Retinal pigment epithelial cell (primary cell): ENCODE measurements around the gene KIF26A.

Source experiments
- DNase-seq: peaks from one replicate; pipeline ENCODE4 v3.0.0-alpha.2; 2010; ENCODE audit warnings: low read depth
- H3K4me3 ChIP-seq: 2 replicates; pipeline ENCODE4 v1.5.1; 2011; ENCODE audit warnings: mild to moderate bottlenecking, low read length, control low read depth, moderate library complexity
- TF ChIP-seq, protein P1 (sequence below): conservative IDR thresholded peaks from 2 replicates; pipeline ENCODE4 v1.5.1; 2011; ENCODE audit warnings: low read depth, low read length, control low read depth, inconsistent platforms

KIF26A gene

DNA sequence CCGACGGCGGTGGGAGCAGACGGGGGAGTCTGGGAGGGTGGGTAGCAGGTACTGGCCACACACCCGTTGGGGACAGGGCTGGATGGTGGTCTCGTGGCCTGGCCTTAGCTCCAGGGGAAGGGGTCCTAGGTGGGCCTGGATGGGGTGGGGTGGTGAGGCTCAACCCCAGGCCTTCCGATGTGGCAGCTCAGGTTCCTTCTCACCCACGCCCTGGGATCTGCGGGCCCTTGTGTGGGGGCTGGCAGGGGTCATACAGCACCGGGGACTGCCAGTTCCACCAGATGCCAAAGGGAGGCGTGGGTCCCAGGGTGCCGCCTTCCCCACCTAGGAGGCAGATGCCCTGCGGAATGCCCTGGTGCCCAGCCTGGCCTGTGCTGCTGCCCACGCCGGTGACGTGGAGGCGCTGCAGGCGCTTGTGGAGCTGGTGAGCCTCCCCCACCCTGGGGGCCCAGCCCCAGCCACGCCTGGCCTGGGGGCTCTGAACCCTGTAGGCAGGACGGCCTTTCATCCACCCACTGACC lies 31.9 kb upstream of the KIF26A start:
- TF ChIP-seq, protein P1, sequence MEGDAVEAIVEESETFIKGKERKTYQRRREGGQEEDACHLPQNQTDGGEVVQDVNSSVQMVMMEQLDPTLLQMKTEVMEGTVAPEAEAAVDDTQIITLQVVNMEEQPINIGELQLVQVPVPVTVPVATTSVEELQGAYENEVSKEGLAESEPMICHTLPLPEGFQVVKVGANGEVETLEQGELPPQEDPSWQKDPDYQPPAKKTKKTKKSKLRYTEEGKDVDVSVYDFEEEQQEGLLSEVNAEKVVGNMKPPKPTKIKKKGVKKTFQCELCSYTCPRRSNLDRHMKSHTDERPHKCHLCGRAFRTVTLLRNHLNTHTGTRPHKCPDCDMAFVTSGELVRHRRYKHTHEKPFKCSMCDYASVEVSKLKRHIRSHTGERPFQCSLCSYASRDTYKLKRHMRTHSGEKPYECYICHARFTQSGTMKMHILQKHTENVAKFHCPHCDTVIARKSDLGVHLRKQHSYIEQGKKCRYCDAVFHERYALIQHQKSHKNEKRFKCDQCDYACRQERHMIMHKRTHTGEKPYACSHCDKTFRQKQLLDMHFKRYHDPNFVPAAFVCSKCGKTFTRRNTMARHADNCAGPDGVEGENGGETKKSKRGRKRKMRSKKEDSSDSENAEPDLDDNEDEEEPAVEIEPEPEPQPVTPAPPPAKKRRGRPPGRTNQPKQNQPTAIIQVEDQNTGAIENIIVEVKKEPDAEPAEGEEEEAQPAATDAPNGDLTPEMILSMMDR: no peak
- no peak for DNase-seq

DNA sequence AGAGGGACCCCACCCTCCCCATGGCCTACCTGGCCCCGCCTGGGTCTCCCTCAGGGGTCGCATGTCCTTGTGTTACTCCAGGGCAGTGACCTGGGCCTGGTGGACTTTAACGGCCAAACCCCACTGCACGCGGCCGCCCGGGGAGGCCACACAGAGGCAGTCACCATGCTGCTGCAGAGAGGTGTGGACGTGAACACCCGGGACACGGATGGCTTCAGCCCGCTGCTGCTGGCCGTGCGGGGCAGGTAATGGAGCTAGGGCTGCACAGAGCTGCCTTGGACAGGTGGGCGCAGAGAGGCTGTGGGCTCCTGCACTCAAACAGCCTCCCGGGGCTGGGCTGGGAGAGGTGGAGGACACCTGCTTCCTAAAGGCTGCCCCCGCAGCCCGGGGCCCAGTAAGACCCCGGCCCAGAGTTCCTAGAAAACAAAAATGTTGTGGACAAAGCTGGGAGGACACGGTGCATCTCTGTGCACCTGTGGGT lies 31.2 kb upstream of the KIF26A start:
- DNase-seq: no peak
- TF ChIP-seq, protein P1: no peak
- no peak overlapping the region for H3K4me3 ChIP-seq

More for the DNA sequence above, 31.9 kb upstream of the KIF26A start:
- no peak overlapping the region for H3K4me3 ChIP-seq

DNA sequence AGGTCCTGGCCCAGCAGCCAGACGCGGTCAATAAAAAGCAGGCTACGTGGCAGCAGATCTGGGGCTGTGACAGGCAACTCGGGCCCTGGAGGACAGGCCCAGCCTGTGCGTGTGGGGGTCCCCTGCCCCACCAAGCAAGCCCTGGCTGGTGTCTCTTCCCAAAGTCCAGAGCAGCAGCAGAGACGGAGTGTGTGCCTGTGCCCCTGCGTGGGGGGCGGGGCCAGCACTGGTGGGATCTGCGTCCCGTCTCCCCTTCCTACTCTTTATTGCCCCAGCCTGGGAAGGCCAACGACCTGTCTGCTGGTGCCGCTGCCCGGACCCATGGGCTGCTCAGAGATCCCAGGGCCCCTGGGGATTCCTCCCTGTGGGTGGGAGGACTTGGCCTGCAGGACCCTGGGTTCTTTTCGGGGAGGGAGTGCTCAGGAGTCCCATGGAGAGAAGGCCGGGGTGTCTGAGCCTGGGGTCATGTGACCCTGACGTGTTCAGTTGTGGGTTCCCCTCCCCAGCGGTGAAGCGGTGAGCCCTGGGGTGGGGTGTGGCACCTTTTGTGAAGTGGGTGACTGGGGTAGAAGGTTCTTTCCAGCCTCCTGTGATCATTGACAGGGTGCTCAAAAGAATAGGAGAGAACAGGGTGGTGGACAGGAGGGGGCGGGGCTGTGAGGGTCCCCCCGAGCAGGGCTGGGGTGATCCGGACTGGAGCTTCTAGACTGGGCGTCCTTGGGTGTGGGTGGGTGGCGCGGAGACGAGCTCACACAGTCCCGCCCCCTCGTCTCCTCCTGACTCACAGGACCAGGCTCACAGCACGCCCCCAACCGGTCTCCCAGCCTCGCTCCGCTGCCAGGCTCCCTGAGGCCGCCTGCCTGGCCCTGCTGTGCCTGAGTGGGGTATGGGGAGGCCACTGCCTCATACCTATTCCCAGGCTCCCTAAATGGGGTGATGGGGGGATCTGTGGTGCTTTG lies 30.5 kb upstream of the KIF26A start:
- no peak overlapping the region for H3K4me3 ChIP-seq
- no peak for DNase-seq
- TF ChIP-seq, protein P1: no peak

DNA sequence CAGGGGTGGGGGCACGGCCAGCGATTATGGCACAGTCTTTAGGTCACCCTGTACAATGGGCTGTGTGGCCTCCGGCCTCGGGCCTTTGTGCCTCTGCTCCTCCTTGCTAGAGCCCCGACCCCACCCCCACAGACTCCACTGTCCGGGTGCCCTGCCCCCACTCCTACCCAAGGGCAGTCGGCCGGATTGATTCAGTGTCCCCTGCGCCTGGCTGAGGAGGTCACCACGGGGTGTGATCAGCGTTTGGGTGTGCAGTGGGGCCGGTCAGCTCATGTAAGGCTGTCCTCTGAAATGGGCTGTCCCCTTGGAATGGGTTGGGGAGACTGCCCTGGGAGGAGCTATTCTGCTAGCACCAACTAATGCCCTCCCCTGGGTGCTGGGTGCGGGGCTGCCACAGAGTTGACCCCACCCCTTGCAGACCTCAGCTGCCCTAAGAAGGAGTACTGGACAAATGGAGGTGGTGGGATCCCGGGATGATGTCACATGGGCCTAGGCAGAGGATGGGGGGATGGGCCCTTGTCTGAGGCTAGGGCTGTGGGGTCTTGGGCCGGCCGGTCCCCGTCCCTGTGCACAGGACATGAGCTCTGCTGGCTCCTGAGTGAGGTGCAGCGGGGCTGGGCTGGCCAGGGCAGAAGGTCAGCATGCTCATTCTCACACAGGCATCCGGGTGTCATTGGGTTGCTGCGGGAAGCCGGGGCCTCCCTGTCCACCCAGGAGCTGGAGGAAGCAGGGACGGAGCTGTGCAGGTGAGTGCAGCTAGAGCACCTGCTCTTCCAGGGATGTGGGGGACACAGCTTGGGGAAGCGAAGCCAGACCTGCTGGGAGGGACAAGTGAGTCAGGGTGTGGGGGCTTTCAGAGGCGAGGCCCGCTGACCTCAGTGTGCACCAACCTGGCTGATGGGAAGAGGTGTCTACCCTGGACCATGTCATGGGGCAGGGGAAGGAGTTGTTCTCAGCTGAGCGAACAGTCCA lies 29.5 kb upstream of the KIF26A start:
- TF ChIP-seq, protein P1: no peak
- DNase-seq: no peak
- no peak overlapping the region for H3K4me3 ChIP-seq

DNA sequence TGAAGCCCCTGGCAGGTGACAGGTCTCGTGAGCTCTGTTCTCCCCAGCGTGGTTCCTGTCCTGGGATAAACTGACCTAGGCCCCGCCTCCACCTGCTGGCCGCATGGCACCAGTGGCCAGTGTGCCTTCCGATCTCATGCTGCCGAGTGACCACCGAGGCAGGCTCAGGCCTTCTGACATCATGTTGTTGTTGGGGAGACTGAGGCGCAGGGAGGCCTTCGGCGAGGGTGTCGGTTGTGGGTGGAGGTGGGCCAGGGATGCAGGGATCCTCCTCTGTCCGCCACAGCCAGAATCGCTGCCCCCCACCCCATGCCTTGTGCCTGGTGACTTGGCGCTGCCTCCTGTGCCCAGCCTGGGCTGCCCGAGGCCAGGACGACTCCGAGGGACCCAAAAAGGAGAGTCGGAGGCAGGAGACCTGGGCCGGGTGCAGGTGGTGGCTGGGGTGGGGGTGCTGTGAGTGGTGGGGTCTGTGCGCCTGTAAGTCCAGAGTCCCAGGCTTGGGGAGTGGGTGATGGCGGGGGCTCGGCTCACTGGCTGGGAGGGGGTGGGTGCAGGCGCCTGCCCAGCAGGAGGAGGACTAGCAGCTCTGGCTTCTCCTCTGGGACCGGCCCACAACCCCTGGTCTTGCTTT lies 28.5 kb upstream of the KIF26A start:
- H3K4me3 ChIP-seq: no peak overlapping the region
- TF ChIP-seq, protein P1: no peak
- DNase-seq: no peak

DNA sequence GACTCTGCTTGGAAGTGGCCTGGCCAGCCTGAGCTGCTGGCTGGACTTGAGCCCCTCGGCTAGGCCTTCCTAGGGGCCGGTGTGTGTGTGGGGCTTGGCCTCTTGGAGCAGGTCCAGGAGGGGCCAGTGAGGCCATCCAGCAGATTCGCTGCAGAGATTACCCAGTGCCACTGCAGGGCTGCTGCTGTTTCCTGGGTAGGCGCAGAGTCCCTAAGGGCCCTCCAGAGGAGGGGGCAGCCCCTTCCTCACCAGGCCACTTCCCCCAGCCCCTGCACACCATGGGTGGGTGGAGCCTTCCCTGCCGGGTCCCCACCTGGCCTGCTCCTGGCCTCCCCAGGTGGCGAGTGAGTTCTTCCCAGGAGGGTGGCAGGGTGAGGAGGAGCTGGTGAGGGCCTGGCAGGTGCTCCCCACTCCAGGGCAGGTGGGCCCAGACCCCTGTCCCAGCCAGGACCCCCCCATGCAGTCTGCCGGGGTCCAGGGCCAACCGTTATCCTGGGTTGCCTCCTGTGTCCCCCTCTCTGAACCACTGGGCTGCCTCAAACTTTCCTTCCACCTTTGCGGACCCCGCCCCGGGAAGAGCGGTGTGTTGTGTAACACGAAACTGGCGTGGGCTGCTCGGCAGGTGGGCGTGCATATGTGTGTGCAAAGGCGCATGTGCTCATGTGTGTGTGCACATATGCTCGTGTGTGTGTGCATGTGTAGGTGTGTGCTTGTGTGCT lies 27.7 kb upstream of the KIF26A start:
- H3K4me3 ChIP-seq: no peak overlapping the region
- no peak for DNase-seq
- TF ChIP-seq, protein P1: no peak
